RWPE2 (cell line): ENCODE measurements around the gene MAGEA10.

ENCODE experiments used
- ATAC-seq: fragments of 200-7000 bp; cut with Tn5 transposase; 3 replicates; pipeline ENCODE4 v1.9.1; 2021; ENCODE audit warnings: low read depth
- DNase-seq: peaks from one replicate; pipeline ENCODE4 v3.0.0-alpha.2; 2020; ENCODE audit warnings: low spot score
- H3K27ac ChIP-seq: fragments of 450-650 bp; 2 replicates; pipeline ENCODE4 v1.5.1; 2017; ENCODE audit warnings: mild to moderate bottlenecking; ENCODE audit not compliant: poor library complexity, severe bottlenecking
- H3K27me3 ChIP-seq: fragments of 250-450 bp; sonication (Bioruptor Pico); 2 replicates; pipeline ENCODE4 v1.5.1; 2021; ENCODE audit warnings: mild to moderate bottlenecking, moderate library complexity; ENCODE audit not compliant: insufficient read depth, poor library complexity, severe bottlenecking
- H3K36me3 ChIP-seq: fragments of 250-450 bp; sonication (Bioruptor Pico); 2 replicates; pipeline ENCODE4 v1.5.1; 2020; ENCODE audit warnings: low read depth, mild to moderate bottlenecking, moderate library complexity
- H3K4me1 ChIP-seq: fragments of 250-450 bp; sonication (Bioruptor Pico); 2 replicates; pipeline ENCODE4 v1.5.1; 2021; ENCODE audit warnings: mild to moderate bottlenecking, moderate library complexity; ENCODE audit not compliant: insufficient read depth, poor library complexity, severe bottlenecking
- H3K4me3 ChIP-seq: fragments of 250-450 bp; sonication (Bioruptor Pico); 2 replicates; pipeline ENCODE4 v1.5.1; 2021; ENCODE audit warnings: mild to moderate bottlenecking, moderate library complexity; ENCODE audit not compliant: severe bottlenecking
- H3K9me3 ChIP-seq: fragments of 250-450 bp; sonication (Bioruptor Pico); 2 replicates; pipeline ENCODE4 v1.5.1; 2021; ENCODE audit warnings: mild to moderate bottlenecking, moderate library complexity; ENCODE audit not compliant: severe bottlenecking
- TF ChIP-seq, protein P1 (sequence below): fragments of 450-650 bp; IDR thresholded peaks from one replicate; pipeline ENCODE4 v1.5.1; 2017; ENCODE audit warnings: mild to moderate bottlenecking, moderate library complexity; ENCODE audit not compliant: poor library complexity, severe bottlenecking

The MAGEA10 gene

DNA sequence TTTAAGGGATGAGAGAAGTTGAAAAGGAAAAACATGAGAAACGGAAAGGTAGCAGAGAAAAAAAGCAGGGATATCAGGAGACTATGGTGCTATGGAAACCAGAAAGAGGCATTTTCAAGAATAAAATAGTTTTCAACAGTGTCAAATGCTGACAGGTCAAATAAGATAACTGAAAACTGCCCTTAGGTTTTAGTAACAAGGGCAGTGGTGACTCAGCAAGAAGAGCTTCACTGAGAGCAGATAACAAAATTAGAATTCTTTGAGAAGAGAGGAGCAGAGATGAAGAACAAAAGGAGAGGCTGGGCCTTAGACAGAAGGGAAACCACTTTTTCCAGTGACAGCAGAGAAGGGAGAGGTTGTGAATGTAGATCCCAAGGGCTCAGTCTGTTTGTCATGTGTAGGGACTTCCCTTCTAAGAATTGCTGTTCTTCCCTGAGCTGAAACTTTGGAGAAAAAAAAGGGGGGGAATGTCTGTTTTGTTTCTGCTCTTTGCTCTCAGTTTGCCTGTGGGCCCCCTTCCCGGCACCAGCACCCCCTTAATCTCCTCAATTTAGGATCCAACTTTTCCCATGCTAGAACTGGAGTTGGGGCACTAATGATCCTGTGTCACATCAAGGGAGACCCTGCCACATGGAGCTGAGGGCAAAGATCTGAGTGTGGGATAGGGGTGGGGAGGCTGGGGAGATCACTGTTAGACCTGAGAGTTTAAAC lies 26.8 kb upstream of the MAGEA10 start:
- Histone ChIP-seq H3K27ac (no peak overlapping the region), H3K4me1 (no peaks in the 10 kb centered on the region), H3K4me3 (no peak overlapping the region), H3K36me3 (no peaks in the 10 kb centered on the region), H3K9me3 (no peaks in the 10 kb centered on the region), H3K27me3 (no peaks in the 10 kb centered on the region)
- TF ChIP-seq, protein P1, sequence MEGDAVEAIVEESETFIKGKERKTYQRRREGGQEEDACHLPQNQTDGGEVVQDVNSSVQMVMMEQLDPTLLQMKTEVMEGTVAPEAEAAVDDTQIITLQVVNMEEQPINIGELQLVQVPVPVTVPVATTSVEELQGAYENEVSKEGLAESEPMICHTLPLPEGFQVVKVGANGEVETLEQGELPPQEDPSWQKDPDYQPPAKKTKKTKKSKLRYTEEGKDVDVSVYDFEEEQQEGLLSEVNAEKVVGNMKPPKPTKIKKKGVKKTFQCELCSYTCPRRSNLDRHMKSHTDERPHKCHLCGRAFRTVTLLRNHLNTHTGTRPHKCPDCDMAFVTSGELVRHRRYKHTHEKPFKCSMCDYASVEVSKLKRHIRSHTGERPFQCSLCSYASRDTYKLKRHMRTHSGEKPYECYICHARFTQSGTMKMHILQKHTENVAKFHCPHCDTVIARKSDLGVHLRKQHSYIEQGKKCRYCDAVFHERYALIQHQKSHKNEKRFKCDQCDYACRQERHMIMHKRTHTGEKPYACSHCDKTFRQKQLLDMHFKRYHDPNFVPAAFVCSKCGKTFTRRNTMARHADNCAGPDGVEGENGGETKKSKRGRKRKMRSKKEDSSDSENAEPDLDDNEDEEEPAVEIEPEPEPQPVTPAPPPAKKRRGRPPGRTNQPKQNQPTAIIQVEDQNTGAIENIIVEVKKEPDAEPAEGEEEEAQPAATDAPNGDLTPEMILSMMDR: no peak
- DNase-seq: no peak
- ATAC-seq: no peak

DNA sequence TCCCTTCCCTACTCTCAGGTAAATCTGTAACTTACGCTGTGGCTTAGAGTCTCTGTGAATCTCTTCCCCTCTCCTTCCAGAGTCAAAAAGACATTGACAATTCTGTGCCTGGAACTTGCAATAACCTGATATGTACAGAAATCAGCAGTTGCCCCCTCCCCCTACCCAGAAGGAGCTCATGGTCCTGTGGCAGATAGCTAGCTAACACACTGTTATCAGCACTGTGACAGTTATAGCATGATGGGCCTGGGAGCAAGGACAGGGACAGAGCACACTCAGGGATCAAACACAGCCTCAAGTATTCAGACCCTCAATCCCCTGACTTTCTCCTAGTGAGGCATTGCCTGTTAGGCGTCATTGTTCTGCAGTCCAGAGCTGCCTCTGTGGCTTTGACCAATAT lies 18.7 kb upstream of the MAGEA10 start:
- Histone ChIP-seq H3K36me3 (no peaks in the 10 kb centered on the region), H3K27ac (no peak overlapping the region), H3K4me3 (no peak overlapping the region), H3K27me3 (no peaks in the 10 kb centered on the region), H3K4me1 (no peaks in the 10 kb centered on the region), H3K9me3 (no peaks in the 10 kb centered on the region)
- DNase-seq: no peak
- ATAC-seq: no peak
- TF ChIP-seq, protein P1: no peak

DNA sequence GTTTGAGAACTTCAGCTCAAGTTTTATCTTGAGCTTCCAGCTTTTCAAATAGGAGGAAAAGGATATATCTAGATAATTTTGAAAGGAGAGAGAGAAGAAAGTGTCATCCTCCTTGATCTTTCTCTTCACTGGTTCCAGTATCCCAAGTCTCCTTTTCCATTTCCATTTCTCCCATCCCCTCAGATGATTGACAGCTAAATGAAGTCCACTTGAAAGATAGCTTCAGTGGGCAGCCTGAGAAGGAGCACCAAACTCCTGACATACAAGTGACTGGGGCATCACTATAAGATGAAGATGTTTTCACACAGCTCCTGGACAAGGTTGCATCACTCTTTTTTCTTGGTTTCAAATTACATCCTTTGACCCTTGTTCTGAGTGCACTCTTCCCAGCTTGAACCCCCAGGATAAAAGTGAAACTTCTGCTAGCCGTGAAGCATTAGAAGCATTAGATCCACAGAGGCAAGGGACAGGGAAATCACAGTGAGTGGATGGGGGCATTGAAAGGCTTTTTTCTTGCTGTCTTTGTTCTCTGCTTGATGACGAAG lies 17.5 kb upstream of the MAGEA10 start:
- no peak for DNase-seq
- Histone ChIP-seq H3K27ac (no peak overlapping the region), H3K36me3 (no peaks in the 10 kb centered on the region), H3K4me1 (no peaks in the 10 kb centered on the region), H3K4me3 (no peak overlapping the region), H3K27me3 (no peaks in the 10 kb centered on the region), H3K9me3 (no peaks in the 10 kb centered on the region)
- ATAC-seq: no peak
- TF ChIP-seq, protein P1: no peak

DNA sequence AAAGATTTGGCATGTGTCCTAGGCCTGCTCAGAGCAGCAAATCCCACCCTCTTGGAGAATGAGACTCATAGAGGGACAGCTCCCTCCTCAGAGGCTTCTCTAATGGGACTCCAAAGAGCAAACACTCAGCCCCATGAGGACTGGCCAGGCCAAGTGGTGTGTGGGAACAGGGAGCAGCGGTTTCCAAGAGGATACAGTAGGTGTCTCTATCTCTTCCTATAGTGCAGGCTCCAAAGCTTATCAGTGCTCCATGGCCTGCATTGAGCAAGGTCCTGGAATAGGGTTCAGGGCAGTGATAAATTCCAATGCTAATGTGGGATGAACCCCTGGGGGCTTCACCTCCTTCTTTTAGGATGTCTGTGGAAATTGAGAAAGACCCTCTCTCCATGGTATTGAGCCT lies 15.7 kb upstream of the MAGEA10 start:
- no peak for DNase-seq
- Histone ChIP-seq H3K27ac (no peak overlapping the region), H3K9me3 (no peaks in the 10 kb centered on the region), H3K27me3 (no peaks in the 10 kb centered on the region), H3K4me1 (no peaks in the 10 kb centered on the region), H3K36me3 (no peaks in the 10 kb centered on the region), H3K4me3 (no peak overlapping the region)
- no peak for ATAC-seq
- TF ChIP-seq, protein P1: no peak

DNA sequence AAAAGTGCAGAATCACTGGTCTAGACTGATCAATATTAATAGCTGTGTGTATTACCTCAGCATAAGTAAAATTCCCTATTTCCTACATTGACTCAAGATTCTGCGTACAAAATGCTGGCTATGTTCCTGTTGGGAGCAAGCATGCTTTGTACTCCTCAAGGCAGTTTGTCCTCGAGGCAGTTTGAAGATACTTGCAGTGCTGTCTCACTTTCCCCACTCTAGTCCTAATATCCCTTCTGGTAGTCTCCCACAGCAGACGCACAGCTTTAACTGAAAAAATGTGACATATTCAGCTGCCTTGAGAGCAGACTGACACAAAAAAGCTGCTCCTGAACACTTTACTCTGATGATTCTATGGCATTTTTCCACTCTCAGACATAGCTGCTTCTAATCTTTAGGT lies 12.9 kb upstream of the MAGEA10 start:
- H3K27ac ChIP-seq: no peak overlapping the region
- ATAC-seq: no peak
- H3K4me1 ChIP-seq: no peaks in the 10 kb centered on the region
- H3K27me3 ChIP-seq: no peaks in the 10 kb centered on the region
- no peaks in the 10 kb centered on the region for H3K9me3 ChIP-seq
- no peaks in the 10 kb centered on the region for H3K36me3 ChIP-seq
- no peak for DNase-seq
- no peak overlapping the region for H3K4me3 ChIP-seq
- TF ChIP-seq, protein P1: no peak
